22Rv1 (cell line): Measurements from ENCODE around the gene SPACA7.

ENCODE experiments used
- H3K27ac ChIP-seq: fragments of 450-650 bp; 2 replicates; pipeline ENCODE4 v1.5.1; 2017
- CTCF ChIP-seq: fragments of 450-650 bp; IDR thresholded peaks from 2 replicates; pipeline ENCODE4 v1.5.1; 2017; ENCODE audit warnings: mild to moderate bottlenecking
- ZFX ChIP-seq: fragments of 450-650 bp; IDR thresholded peaks from 2 replicates; pipeline ENCODE4 v1.6.1; 2017; ENCODE audit warnings: antibody characterized with exemption, borderline replicate concordance

Gene SPACA7

GRCh38 chr13:112466132-112467058 is 90.2 kb downstream of the SPACA7 start:
- TF ChIP-seq ZFX, result no peak
- no peak for TF ChIP-seq CTCF
- no peak overlapping the region for H3K27ac ChIP-seq

DNA sequence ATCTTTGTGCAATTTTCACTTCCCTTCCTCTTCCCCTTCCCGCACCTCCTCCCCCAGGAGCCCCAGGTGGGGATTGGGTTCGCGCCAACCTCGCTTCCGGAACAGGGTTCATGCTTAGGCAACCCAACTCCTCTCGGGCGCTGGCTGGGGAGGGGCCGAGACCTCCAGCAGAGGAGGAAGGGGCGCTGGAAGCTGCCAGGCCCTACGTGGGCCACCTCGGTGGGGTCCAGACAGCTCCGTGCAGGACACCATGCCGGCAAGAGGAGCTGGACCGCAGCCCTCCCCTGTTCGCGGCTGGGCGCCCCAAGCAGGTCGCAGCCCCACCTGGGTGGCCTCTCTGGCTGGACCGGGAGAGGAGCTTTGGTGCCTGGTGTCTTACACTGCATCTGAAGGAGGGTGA is 91.1 kb downstream of the SPACA7 start:
- TF ChIP-seq CTCF, result no peak
- TF ChIP-seq ZFX, result no peak
- H3K27ac ChIP-seq, result no peak overlapping the region

DNA sequence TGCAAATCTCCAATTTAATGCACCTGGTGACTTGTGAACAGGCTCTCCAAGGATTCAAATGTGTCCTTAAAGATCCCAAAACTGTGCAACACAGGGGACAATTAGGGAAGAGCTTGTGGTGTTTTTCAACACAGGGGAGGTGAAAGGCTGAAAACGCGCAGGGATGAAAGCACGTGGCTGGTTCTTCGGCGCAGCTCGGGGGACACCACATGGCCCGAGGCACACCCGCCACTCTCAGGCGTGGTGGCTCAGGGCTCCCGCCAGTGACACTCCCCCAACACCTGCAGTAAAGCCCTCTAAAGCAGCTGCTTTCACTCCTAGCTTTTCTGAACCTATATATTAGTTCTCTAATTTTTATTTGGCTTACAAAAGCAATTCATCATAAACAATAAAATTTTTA is 91.9 kb downstream of the SPACA7 start:
- H3K27ac ChIP-seq, result no peak overlapping the region
- TF ChIP-seq CTCF (no peak), ZFX (no peak)

GRCh38 chr13:112469071-112469745 is 93.1 kb downstream of the SPACA7 start:
- TF ChIP-seq CTCF (no peak), ZFX (no peak)

GRCh38 chr13:112473818-112474217 is 97.7 kb downstream of the SPACA7 start:
- TF ChIP-seq ZFX (no peak), CTCF (no peak)
- H3K27ac ChIP-seq, result no peak overlapping the region

More at GRCh38 chr13:112469071-112469745, 93.1 kb downstream of the SPACA7 start:
- H3K27ac ChIP-seq, result no peak overlapping the region

GRCh38 chr13:112474869-112475268 is 98.7 kb downstream of the SPACA7 start:
- TF ChIP-seq ZFX, result no peak
- TF ChIP-seq CTCF, result no peak

DNA sequence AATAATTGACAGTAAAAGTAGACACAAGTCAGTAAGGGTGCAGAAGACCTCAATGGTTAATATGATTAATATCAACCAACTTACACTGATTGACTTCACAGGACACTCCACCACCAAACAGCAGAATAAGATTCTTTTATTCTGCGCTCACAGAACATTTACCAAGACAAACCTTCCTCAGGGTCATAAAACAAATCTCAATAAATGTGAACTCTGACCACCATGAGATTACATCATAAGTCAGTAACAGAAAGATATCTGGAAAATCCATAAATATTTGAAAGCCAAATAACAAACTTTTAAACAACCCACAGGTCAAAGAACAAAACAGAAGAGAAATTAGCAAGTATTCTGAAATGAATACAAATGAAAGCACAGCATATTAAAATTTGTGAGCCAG is 99.7 kb downstream of the SPACA7 start:
- no peak overlapping the region for H3K27ac ChIP-seq
- TF ChIP-seq CTCF, result no peak
- TF ChIP-seq ZFX, result no peak

More at GRCh38 chr13:112474869-112475268, 98.7 kb downstream of the SPACA7 start:
- no peak overlapping the region for H3K27ac ChIP-seq
